Aorta (tissue), 5 donors: ENCODE data around the gene NOS3. TPM values are rescaled to one million over a fixed set of nuclear protein-coding genes. Genes with fewer than 3 reads are reported as not detected.

Source experiments
- ATAC-seq: fragments of 200-7000 bp; cut with Tn5 transposase; one replicate; pipeline ENCODE4 v1.9.1; 2022; ENCODE audit warnings: moderate library complexity; ENCODE audit not compliant: low FRiP score
- DNase-seq, 2 donors: peaks; one replicate each; pipeline ENCODE4 v3.0.0-alpha.2; 2020
- H3K27ac ChIP-seq, 2 donors: one replicate each; pipeline ENCODE4 v1.5.1; 2013; ENCODE audit warnings: low read length in 2 of 2, mild to moderate bottlenecking in 2 of 2, moderate library complexity in 2 of 2, control low read depth in 1 of 2, inconsistent platforms in 1 of 2, low read depth in 1 of 2
- H3K27me3 ChIP-seq, 2 donors: one replicate each; pipeline ENCODE4 v1.6.1; 2013; ENCODE audit warnings: control low read depth in 1 of 2, low read length in 1 of 2, mild to moderate bottlenecking in 1 of 2, moderate library complexity in 1 of 2; ENCODE audit not compliant: insufficient read depth in 2 of 2, control insufficient read depth in 1 of 2
- H3K36me3 ChIP-seq, 2 donors: one replicate each; pipeline ENCODE4 v1.6.1; 2013; ENCODE audit warnings: control low read depth in 1 of 2, low read length in 1 of 2, mild to moderate bottlenecking in 1 of 2; ENCODE audit not compliant: insufficient read depth in 2 of 2, control insufficient read depth in 1 of 2
- H3K4me1 ChIP-seq, 2 donors: one replicate each; pipeline ENCODE4 v1.6.1; 2013; ENCODE audit warnings: low read length in 2 of 2, control low read depth in 1 of 2, mild to moderate bottlenecking in 1 of 2, moderate library complexity in 1 of 2; ENCODE audit not compliant: insufficient read depth in 2 of 2, control insufficient read depth in 1 of 2
- H3K4me3 ChIP-seq, 2 donors: one replicate each; pipeline ENCODE4 v1.5.1; 2013; ENCODE audit warnings: low read length in 2 of 2, control low read depth in 1 of 2, mild to moderate bottlenecking in 1 of 2
- H3K9me3 ChIP-seq: one replicate; pipeline ENCODE4 v1.6.1; 2013; ENCODE audit warnings: mild to moderate bottlenecking, low read length; ENCODE audit not compliant: control insufficient read depth
- WGBS, 2 donors: extraction: QIAGEN DNeasy Blood & Tissue Kit; methylation state at CpG; one replicate each; pipeline ENCODE4 v1.1.7; 2013; 5-methylcytosine and 5-hydroxymethylcytosine counted together
- intact Hi-C, 2 donors: fragments of 100-400 bp; cut with DNase I; formaldehyde crosslinking; loops; one replicate each; pipeline versions ENCODE4 v1.14.2 to v1.15.0; 2022
- long read RNA-seq, 2 donors: library from polyadenylated mRNA; unstranded; transcript quantifications; one replicate each; pipeline ENCODE4 v2.0.0, GENCODE V29; 2020 to 2021
- polyA plus RNA-seq, 2 donors: library from polyadenylated mRNA; stranded (reverse); fragments of 200-250 nt; gene quantifications; one replicate each; pipeline ENCODE4 v1.2.3, GENCODE V29; 2013
- total RNA-seq, 2 donors: library from RNA; stranded (reverse); fragmentation: NEBNext Ultra II Directional; extraction: Animal tissue kit (Norgen Biotek cat#: 25700); gene quantifications; one replicate each; pipeline ENCODE4 v1.2.1, GENCODE V29; 2021
- donor health status: healthy with polysubstance abuse.
- donor health status: Bipolar disorder and iron deficiency.
- donor health status: DM: no; HTN: no; CAD: no.
- donor health status: DM: no; HTN: no; CAD: no.
- donor health status: DM: yes; HTN: yes; CAD: no.

NOS3 gene
- total RNA-seq (10 to 100 TPM; 28.1 to 32.4 TPM), polyA plus RNA-seq (10 to 100 TPM in 1 of 2 donors, under 1 TPM in 1; 0.63 to 17.3 TPM)
- long read RNA-seq, donor 1, partial matches to known transcripts, result 57 of 72 reads
- long read RNA-seq, donor 1, other reads (novel, unspliced or antisense), result 10 of 72 reads
- long read RNA-seq, donor 2, partial matches to known transcripts, result 22 of 27 reads
- long read RNA-seq, donor 2, other reads (novel, unspliced or antisense), result 5 of 27 reads

GRCh38 chr7:150990416-150991186 is at the start of gene NOS3:
Gene NOS3, plus strand, starts transcription at chr7:150991017. Its CDS starts 2,787 bp downstream, at chr7:150993804.
- no peak within 1 kb of the TSS for H3K27ac ChIP-seq
- H3K27me3 ChIP-seq, result peaks cover 0 to 6% of the 10 kb centered on the region in 2 donors
- H3K9me3 ChIP-seq, result peaks cover 7% of the 10 kb centered on the region
- ATAC-seq, result no peak
- H3K4me1 ChIP-seq, result no peaks in the 10 kb centered on the region
- no peaks in the 10 kb centered on the region for H3K36me3 ChIP-seq
- 93% methylated on average over 12 of the region's 12 CpGs for WGBS, 2 donors
- DNase-seq, result no peak
- intact Hi-C loops, result no loop called here
- no peak within 1 kb of the TSS for H3K4me3 ChIP-seq

- Histone ChIP-seq H3K4me1 (no peaks in the 10 kb centered on the region), H3K4me3 (no peak overlapping the region), H3K27me3 (no peaks in the 10 kb centered on the region), H3K27ac (no peak overlapping the region), H3K36me3 (no peaks in the 10 kb centered on the region), H3K9me3 (no peaks in the 10 kb centered on the region)
- intact Hi-C loops, result no loop called here
- WGBS, 2 donors, result 88 to 94% methylated on average over 15 of the region's 15 CpGs
- ATAC-seq (no peak), DNase-seq (peak in 1 of 2 donors; percentile 55)
These were observed 49.3 kb upstream of the NOS3 start for GRCh38 chr7:150941351-150942000.

DNA sequence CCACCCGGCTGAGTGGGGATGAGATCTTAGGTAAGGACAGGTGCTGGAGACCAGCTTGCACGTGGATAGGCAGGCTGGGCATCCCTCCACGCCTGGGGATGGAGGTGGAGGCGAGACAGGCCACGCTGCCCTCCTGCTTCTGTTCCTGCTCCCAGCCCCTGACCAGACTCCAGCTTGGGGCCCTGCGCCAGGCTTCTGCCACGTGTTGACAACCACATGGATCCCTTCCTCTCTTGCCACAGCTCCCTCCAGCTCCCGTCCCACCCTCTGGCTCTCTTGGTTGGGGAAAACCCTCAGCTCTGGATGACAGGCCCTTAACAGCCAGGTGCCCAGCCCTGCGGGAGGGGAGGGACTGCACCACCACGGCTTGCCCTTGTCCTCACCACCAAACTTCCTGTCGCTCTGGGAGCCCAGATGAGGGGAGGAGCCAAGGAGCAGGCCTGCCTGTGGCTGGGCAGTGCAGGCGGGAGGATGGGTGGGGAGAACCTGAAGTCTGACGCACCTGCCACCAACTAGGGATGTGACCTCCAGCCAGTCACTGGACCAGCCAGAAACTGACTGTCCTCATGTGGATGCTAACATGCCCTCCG is 48.7 kb upstream of the NOS3 start:
- no peaks in the 10 kb centered on the region for H3K4me1 ChIP-seq
- no peaks in the 10 kb centered on the region for H3K9me3 ChIP-seq
- H3K27me3 ChIP-seq, result no peaks in the 10 kb centered on the region
- no peak overlapping the region for H3K4me3 ChIP-seq
- DNase-seq (peak in 1 of 2 donors; percentile 62), ATAC-seq (no peak)
- intact Hi-C loops, result no loop called here
- WGBS, 2 donors, result 50 to 52% methylated on average over 14 of the region's 14 CpGs
- H3K36me3 ChIP-seq, result no peaks in the 10 kb centered on the region
- no peak overlapping the region for H3K27ac ChIP-seq

GRCh38 chr7:150942591-150943452 is 48.0 kb upstream of the NOS3 start:
- intact Hi-C loops, result no loop called here
- Histone ChIP-seq H3K4me1 (no peaks in the 10 kb centered on the region), H3K4me3 (no peak overlapping the region), H3K27ac (no peak overlapping the region), H3K36me3 (no peaks in the 10 kb centered on the region), H3K27me3 (no peaks in the 10 kb centered on the region), H3K9me3 (no peaks in the 10 kb centered on the region)
- 82 to 84% methylated on average over 12 to 13 of the region's 13 CpGs for WGBS, 2 donors
- ATAC-seq (no peak), DNase-seq (peak in 1 of 2 donors; percentile 60)

DNA sequence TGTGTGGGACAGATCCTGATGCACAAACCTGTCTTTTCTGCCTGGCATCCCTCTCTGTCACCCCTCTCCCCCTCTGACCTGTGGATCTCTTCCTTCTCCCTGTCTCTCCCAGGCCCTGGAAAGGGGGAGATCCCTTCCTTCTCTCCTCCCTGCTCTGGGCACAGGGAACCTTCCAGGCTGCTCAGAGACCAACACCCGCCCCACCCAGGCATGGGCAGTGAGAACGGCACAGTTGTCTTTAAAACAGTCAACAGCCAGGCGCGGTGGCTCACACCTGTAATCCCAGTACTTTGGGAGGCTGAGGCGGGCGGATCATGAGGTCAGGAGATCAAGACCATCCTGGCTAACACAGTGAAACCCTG is 47.4 kb upstream of the NOS3 start:
- Histone ChIP-seq H3K27me3 (no peaks in the 10 kb centered on the region), H3K9me3 (no peaks in the 10 kb centered on the region), H3K27ac (no peak overlapping the region), H3K36me3 (no peaks in the 10 kb centered on the region), H3K4me3 (no peak overlapping the region), H3K4me1 (no peaks in the 10 kb centered on the region)
- WGBS, 2 donors, result 97% methylated on average over 6 of the region's 6 CpGs
- no peak for ATAC-seq
- intact Hi-C loops, result no loop called here
- peak in 1 of 2 donors; percentile 37 for DNase-seq

DNA sequence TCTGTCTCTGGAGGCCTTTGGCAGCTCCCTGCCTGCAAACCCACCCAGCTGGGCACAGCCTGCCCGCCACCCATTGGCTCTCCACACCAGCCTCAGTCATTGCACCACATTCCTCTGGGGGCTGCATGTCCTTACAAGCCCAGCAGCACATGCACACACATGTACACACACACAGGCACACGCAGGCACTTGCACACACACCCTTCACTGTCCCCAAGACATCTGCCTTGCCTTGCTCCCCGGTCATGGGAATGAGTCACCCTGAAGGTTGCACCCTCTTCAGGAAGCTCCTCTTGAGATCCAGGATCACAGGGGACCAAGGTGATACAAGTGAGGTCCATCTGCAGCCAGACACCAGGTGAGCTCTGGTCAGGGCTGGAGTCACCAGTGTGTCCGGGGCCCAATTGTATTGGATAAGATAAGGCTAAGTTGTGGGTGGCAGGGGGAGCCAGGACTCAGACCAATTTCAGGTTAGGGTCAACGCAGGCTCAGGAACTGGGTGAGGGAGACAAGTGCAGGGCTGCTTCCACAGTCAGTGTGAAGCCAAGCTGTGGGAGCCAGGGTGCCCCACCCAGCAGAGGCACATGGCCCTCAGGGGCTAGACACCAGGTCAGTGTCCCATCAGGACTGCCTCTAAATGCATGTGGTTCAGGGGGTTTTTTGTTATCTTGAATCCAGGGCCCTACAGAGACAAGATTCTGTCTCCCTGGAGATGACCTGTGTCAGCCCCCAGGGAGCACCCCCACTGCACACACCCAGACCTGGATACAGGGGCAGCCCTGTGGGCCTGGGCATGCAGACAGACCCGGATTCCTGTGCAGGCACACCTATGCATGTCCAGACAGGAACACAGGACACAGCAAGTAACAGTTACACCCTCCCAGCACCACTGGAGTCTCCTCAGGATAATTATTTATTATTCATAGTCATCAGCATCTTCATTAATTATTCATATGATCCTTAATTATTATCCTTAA is 46.5 kb upstream of the NOS3 start:
- WGBS, 2 donors, result 96 to 99% methylated on average over 6 of the region's 6 CpGs
- DNase-seq, result peak in 1 of 2 donors; percentile 62
- Histone ChIP-seq H3K27me3 (no peaks in the 10 kb centered on the region), H3K4me1 (no peaks in the 10 kb centered on the region), H3K4me3 (no peak overlapping the region), H3K9me3 (no peaks in the 10 kb centered on the region), H3K36me3 (no peaks in the 10 kb centered on the region), H3K27ac (no peak overlapping the region)
- intact Hi-C loops, result no loop called here
- ATAC-seq, result no peak

- 69 to 71% methylated on average over 19 of the region's 19 CpGs for WGBS, 2 donors
- H3K9me3 ChIP-seq, result no peaks in the 10 kb centered on the region
- no peaks in the 10 kb centered on the region for H3K27me3 ChIP-seq
- no peaks in the 10 kb centered on the region for H3K36me3 ChIP-seq
- intact Hi-C loops, result no loop called here
- no peak overlapping the region for H3K27ac ChIP-seq
- H3K4me3 ChIP-seq, result no peak overlapping the region
- no peaks in the 10 kb centered on the region for H3K4me1 ChIP-seq
- ATAC-seq (no peak), DNase-seq (peak in 1 of 2 donors; percentile 62)
These were observed 45.5 kb upstream of the NOS3 start for GRCh38 chr7:150945171-150945852.
